NT2/D1 (cell line): ENCODE data around the gene MYO1D.

Source experiments
- DNase-seq: peaks from one replicate; pipeline ENCODE4 v3.0.0-alpha.2; 2011; ENCODE audit warnings: low read depth, low spot score
- H3K27me3 ChIP-seq: 2 replicates; pipeline ENCODE4 v1.6.0; 2011; ENCODE audit warnings: mild to moderate bottlenecking; ENCODE audit not compliant: insufficient read length, insufficient read depth
- H3K36me3 ChIP-seq: 2 replicates; pipeline ENCODE4 v1.6.1; 2011; ENCODE audit warnings: mild to moderate bottlenecking, low read length, mixed read lengths; ENCODE audit not compliant: insufficient read depth, insufficient read length
- H3K4me1 ChIP-seq: 2 replicates; pipeline ENCODE4 v1.5.1; 2011; ENCODE audit not compliant: insufficient read depth, insufficient read length
- H3K4me3 ChIP-seq: 2 replicates; pipeline ENCODE4 v1.5.1; 2011; ENCODE audit warnings: low read depth; ENCODE audit not compliant: insufficient read length
- H3K9ac ChIP-seq: 2 replicates; pipeline ENCODE4 v1.6.0; 2011; ENCODE audit warnings: low read depth; ENCODE audit not compliant: insufficient read length
- H3K9me3 ChIP-seq: 2 replicates; pipeline ENCODE4 v1.5.1; 2011; ENCODE audit warnings: mild to moderate bottlenecking, low read length; ENCODE audit not compliant: insufficient read depth
- SUZ12 ChIP-seq: IDR thresholded peaks from 2 replicates; pipeline ENCODE4 v1.6.1; 2011; ENCODE audit not compliant: insufficient read length, insufficient read depth; ENCODE audit errors: extremely low read depth
- YY1 ChIP-seq: IDR thresholded peaks from 2 replicates; pipeline ENCODE4 v1.6.1; 2011; ENCODE audit not compliant: insufficient read length, insufficient read depth
- ZNF274 ChIP-seq: IDR thresholded peaks from 2 replicates; pipeline ENCODE4 v1.6.1; 2011; ENCODE audit warnings: mild to moderate bottlenecking, low read depth, low read length

The MYO1D gene

GRCh38 chr17:32493976-32494513, 382.9 kb downstream of the MYO1D start:
- Histone ChIP-seq H3K9ac (no peak overlapping the region), H3K36me3 (peaks cover 16% of the 10 kb centered on the region), H3K27me3 (no peaks in the 10 kb centered on the region), H3K4me1 (peaks cover 13% of the 10 kb centered on the region), H3K4me3 (no peak overlapping the region), H3K9me3 (no peaks in the 10 kb centered on the region)
- DNase-seq: no peak
- TF ChIP-seq SUZ12 (no peak), ZNF274 (no peak), YY1 (no peak)

- peaks cover 21% of the 10 kb centered on the region for H3K36me3 ChIP-seq
- DNase-seq: no peak
- H3K4me3 ChIP-seq: no peak overlapping the region
- no peaks in the 10 kb centered on the region for H3K27me3 ChIP-seq
- no peaks in the 10 kb centered on the region for H3K9me3 ChIP-seq
- TF ChIP-seq YY1 (no peak), ZNF274 (no peak), SUZ12 (no peak)
- peaks cover 18% of the 10 kb centered on the region for H3K4me1 ChIP-seq
- no peak overlapping the region for H3K9ac ChIP-seq
Measured at GRCh38 chr17:32493571-32493970, 383.4 kb downstream of the MYO1D start.

GRCh38 chr17:32492648-32493289, 384.2 kb downstream of the MYO1D start:
- Histone ChIP-seq H3K36me3 (peaks cover 29% of the 10 kb centered on the region), H3K27me3 (no peaks in the 10 kb centered on the region), H3K4me3 (no peak overlapping the region), H3K9ac (no peak overlapping the region), H3K4me1 (peaks cover 17% of the 10 kb centered on the region), H3K9me3 (no peaks in the 10 kb centered on the region)
- TF ChIP-seq ZNF274: no peak
- no peak for TF ChIP-seq SUZ12
- no peak for TF ChIP-seq YY1
- DNase-seq: no peak

- Histone ChIP-seq H3K27me3 (no peaks in the 10 kb centered on the region), H3K9me3 (no peaks in the 10 kb centered on the region), H3K4me3 (no peak overlapping the region), H3K36me3 (peaks cover 30% of the 10 kb centered on the region), H3K9ac (no peak overlapping the region), H3K4me1 (peaks cover 15% of the 10 kb centered on the region)
- TF ChIP-seq YY1 (no peak), ZNF274 (no peak), SUZ12 (no peak)
- no peak for DNase-seq
Measured at GRCh38 chr17:32492264-32492589, 384.7 kb downstream of the MYO1D start.

GRCh38 chr17:32491371-32492263, 385.3 kb downstream of the MYO1D start:
- Histone ChIP-seq H3K9me3 (no peaks in the 10 kb centered on the region), H3K27me3 (no peaks in the 10 kb centered on the region), H3K9ac (no peak overlapping the region), H3K4me3 (no peak overlapping the region), H3K36me3 (peaks cover 30% of the 10 kb centered on the region), H3K4me1 (peaks cover 15% of the 10 kb centered on the region)
- no peak for DNase-seq
- TF ChIP-seq ZNF274 (no peak), YY1 (no peak), SUZ12 (no peak)

GRCh38 chr17:32490101-32490482, 386.8 kb downstream of the MYO1D start:
- H3K4me3 ChIP-seq: no peak overlapping the region
- no peaks in the 10 kb centered on the region for H3K9me3 ChIP-seq
- H3K4me1 ChIP-seq: peaks cover 15% of the 10 kb centered on the region
- TF ChIP-seq ZNF274 (no peak), SUZ12 (no peak), YY1 (no peak)
- no peak overlapping the region for H3K9ac ChIP-seq
- peaks cover 30% of the 10 kb centered on the region for H3K36me3 ChIP-seq
- DNase-seq: no peak
- H3K27me3 ChIP-seq: no peaks in the 10 kb centered on the region

- H3K9me3 ChIP-seq: no peaks in the 10 kb centered on the region
- H3K36me3 ChIP-seq: peaks cover 30% of the 10 kb centered on the region
- H3K9ac ChIP-seq: no peak overlapping the region
- peaks cover 15% of the 10 kb centered on the region for H3K4me1 ChIP-seq
- no peak overlapping the region for H3K4me3 ChIP-seq
- TF ChIP-seq SUZ12 (no peak), YY1 (no peak)
- DNase-seq: no peak
- H3K27me3 ChIP-seq: no peaks in the 10 kb centered on the region
Measured at GRCh38 chr17:32489320-32490100, 387.4 kb downstream of the MYO1D start.
